Spleen (tissue), 7 donors: ENCODE measurements around the gene WASHC2A.

ENCODE experiments used
- CTCF ChIP-seq, 11 experiments: fragments of 200-600 bp in 7 of 11; fragments of 450-650 bp in 4 of 11; sonication (generic) in 4 of 11; IDR thresholded peaks in 8 of 11; conservative IDR thresholded peaks in 3 of 11; 1 replicate in 7 of 11; 2 replicates in 4 of 11; pipeline versions ENCODE4 v1.4.0 to v1.8.0; 2016 to 2021; ENCODE audit warnings: antibody characterized with exemption in 11 of 11, inconsistent platforms in 4 of 11, mild to moderate bottlenecking in 1 of 11
- POLR2A ChIP-seq, 3 donors: fragments of 450-650 bp; IDR thresholded peaks; one replicate each; pipeline ENCODE4 v1.5.1; 2017; ENCODE audit warnings: antibody characterized with exemption in 3 of 3, mild to moderate bottlenecking in 1 of 3
- POLR2AphosphoS5 ChIP-seq, 3 donors: sonication (generic); formaldehyde crosslinking; IDR thresholded peaks; one replicate each; pipeline ENCODE4 v1.5.1; 2017; ENCODE audit warnings: antibody characterized with exemption in 3 of 3
- donor health status: DM: no; HTN: no; CAD: no; lungs with moderate emphysema.
- donor health status: DM: no; HTN: no; CAD: no.
- donor health status: DM: no; HTN: no; CAD: no.

DNA sequence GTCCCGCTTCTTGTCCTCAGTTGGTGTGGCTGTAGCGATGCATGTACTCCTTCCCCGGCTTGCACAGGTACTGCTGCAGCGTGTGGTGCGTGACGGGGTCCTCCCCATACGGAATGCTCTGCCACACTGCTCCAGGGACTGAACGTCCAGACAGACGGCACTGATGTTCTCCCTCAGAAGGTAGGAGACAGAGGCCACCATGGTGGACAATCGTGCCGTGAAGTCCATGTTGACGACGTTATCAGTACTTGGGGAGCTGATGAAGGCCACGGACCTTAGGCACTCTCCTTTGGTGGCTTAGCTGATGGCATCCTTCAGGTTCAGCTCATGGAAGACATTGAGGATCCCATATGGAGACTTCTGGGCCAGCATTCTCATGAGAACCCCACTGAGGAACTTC lies 42.1 kb upstream of the WASHC2A start:
- TF ChIP-seq CTCF (IDR thresholded peaks at IDR 0.05 in 8 of 11, conservative IDR thresholded peaks at IDR 0.05 in 3 of 11) (no peak), POLR2A (IDR thresholded peaks at IDR 0.05) (no peak), POLR2AphosphoS5 (IDR thresholded peaks at IDR 0.05) (no peak)
